Measurements from ENCODE around the gene LBP.

Gene LBP

DNA sequence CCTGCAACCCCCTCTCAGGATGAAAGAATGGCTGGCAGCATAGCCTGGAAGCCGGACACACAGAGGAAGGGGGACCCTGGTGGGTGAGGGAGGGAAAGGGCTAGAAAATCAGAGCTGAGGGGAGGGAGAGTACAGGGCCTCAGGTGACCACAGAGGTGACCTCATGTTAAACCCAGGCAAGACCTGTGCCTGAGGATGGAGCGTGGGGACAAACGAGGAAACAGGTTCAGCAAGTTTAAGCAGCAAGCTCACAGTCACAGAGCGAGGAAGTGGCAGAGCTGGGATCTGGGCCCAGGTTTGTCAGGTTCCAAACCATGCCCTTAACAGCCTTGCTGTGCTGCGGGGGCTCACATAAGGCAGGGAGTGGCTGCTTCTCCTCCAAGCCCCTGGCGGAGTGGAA lies 46.3 kb upstream of the LBP start:
- no peak overlapping the region for H3K4me3 ChIP-seq (ENCODE audit: low read depth, low read length, poor library complexity, severe bottlenecking)
- no peaks in the 10 kb centered on the region for H4K20me1 ChIP-seq (ENCODE audit: insufficient read depth, low read length)
- no peaks in the 10 kb centered on the region for H3K36me3 ChIP-seq (ENCODE audit: insufficient read depth, low read length)
- H2AFZ ChIP-seq (ENCODE audit: low read length), result no peak overlapping the region
- no peak overlapping the region for H3K27ac ChIP-seq (ENCODE audit: low read depth, low read length, poor library complexity, severe bottlenecking)
- no peak overlapping the region for H3K9ac ChIP-seq (ENCODE audit: low read length)
- TF ChIP-seq, protein P1, sequence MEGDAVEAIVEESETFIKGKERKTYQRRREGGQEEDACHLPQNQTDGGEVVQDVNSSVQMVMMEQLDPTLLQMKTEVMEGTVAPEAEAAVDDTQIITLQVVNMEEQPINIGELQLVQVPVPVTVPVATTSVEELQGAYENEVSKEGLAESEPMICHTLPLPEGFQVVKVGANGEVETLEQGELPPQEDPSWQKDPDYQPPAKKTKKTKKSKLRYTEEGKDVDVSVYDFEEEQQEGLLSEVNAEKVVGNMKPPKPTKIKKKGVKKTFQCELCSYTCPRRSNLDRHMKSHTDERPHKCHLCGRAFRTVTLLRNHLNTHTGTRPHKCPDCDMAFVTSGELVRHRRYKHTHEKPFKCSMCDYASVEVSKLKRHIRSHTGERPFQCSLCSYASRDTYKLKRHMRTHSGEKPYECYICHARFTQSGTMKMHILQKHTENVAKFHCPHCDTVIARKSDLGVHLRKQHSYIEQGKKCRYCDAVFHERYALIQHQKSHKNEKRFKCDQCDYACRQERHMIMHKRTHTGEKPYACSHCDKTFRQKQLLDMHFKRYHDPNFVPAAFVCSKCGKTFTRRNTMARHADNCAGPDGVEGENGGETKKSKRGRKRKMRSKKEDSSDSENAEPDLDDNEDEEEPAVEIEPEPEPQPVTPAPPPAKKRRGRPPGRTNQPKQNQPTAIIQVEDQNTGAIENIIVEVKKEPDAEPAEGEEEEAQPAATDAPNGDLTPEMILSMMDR (IDR thresholded peaks at IDR 0.05; ENCODE audit: low read length), result no peak
- TF ChIP-seq EZH2 (IDR thresholded peaks at IDR 0.05; ENCODE audit: borderline replicate concordance, low read length), result no peak
- H3K27me3 ChIP-seq (ENCODE audit: insufficient read depth, low read length), result no peaks in the 10 kb centered on the region
- H3K4me1 ChIP-seq (ENCODE audit: insufficient read depth, low read length, severe bottlenecking), result no peaks in the 10 kb centered on the region
- H3K79me2 ChIP-seq (ENCODE audit: insufficient read depth, low read length), result no peaks in the 10 kb centered on the region
- H3K9me3 ChIP-seq (ENCODE audit: low read length), result no peaks in the 10 kb centered on the region
- H3K9me2 ChIP-seq (ENCODE audit: low read depth, low read length), result no peaks in the 10 kb centered on the region
- H3F3A ChIP-seq (ENCODE audit: insufficient read depth, low read length), result no peaks in the 10 kb centered on the region
- no peak overlapping the region for H3K4me2 ChIP-seq (ENCODE audit: low read length)

DNA sequence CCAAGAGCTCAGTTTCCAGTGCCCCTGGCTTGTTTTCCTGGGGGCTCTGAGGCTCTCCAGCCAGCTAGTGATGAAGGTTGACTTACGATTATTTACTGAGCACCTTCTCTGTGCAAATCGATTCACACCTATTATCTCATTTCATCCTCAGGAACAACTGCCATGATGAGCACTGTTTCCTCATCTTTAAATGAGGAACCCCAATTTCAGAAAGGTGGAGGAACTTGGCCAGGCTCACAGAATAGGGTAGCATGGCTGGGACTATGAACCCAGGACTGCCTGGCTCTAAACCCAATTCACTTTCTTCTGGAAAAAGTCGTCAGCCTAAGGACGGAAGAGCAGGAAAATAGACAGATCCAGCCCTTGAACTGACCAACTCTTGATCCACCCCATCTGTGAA lies 45.8 kb upstream of the LBP start:
- H3K36me3 ChIP-seq (ENCODE audit: insufficient read depth, low read length), result no peaks in the 10 kb centered on the region
- TF ChIP-seq, protein P1 (IDR thresholded peaks at IDR 0.05; ENCODE audit: low read length), result no peak
- no peak for TF ChIP-seq EZH2 (IDR thresholded peaks at IDR 0.05; ENCODE audit: borderline replicate concordance, low read length)
- no peaks in the 10 kb centered on the region for H3K4me1 ChIP-seq (ENCODE audit: insufficient read depth, low read length, severe bottlenecking)
- H3K4me2 ChIP-seq (ENCODE audit: low read length), result no peak overlapping the region
- no peaks in the 10 kb centered on the region for H3K9me2 ChIP-seq (ENCODE audit: low read depth, low read length)
- H3K4me3 ChIP-seq (ENCODE audit: low read depth, low read length, poor library complexity, severe bottlenecking), result no peak overlapping the region
- no peak overlapping the region for H3K27ac ChIP-seq (ENCODE audit: low read depth, low read length, poor library complexity, severe bottlenecking)
- no peaks in the 10 kb centered on the region for H3K27me3 ChIP-seq (ENCODE audit: insufficient read depth, low read length)
- no peak overlapping the region for H2AFZ ChIP-seq (ENCODE audit: low read length)
- H4K20me1 ChIP-seq (ENCODE audit: insufficient read depth, low read length), result no peaks in the 10 kb centered on the region
- H3K79me2 ChIP-seq (ENCODE audit: insufficient read depth, low read length), result no peaks in the 10 kb centered on the region
- H3K9me3 ChIP-seq (ENCODE audit: low read length), result no peaks in the 10 kb centered on the region
- H3F3A ChIP-seq (ENCODE audit: insufficient read depth, low read length), result no peaks in the 10 kb centered on the region
- no peak overlapping the region for H3K9ac ChIP-seq (ENCODE audit: low read length)

DNA sequence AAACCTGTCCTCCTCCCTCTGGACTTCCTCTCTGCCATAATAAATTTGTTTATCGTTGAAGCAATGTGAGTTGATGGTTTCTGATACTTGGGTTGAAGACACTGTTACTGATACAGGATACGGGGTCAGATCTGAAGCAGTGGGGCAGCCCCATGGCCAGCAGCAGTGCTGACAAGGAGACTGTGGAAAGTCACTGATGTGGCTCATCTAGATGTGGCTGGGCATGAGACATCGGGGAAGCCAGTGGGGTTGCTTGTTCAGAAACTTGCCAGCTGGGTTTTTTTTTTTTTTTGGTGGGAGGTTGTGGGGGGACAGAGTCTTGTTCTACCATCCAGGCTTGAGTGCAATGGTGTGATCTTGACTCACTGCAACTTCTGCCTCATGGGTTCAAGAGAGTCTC lies 45.0 kb upstream of the LBP start:
- no peak overlapping the region for H3K9ac ChIP-seq (ENCODE audit: low read length)
- no peak overlapping the region for H3K4me3 ChIP-seq (ENCODE audit: low read depth, low read length, poor library complexity, severe bottlenecking)
- TF ChIP-seq, protein P1 (IDR thresholded peaks at IDR 0.05; ENCODE audit: low read length), result no peak
- no peak for TF ChIP-seq EZH2 (IDR thresholded peaks at IDR 0.05; ENCODE audit: borderline replicate concordance, low read length)
- H3K36me3 ChIP-seq (ENCODE audit: insufficient read depth, low read length), result no peaks in the 10 kb centered on the region
- H3K27ac ChIP-seq (ENCODE audit: low read depth, low read length, poor library complexity, severe bottlenecking), result no peak overlapping the region
- H3K27me3 ChIP-seq (ENCODE audit: insufficient read depth, low read length), result no peaks in the 10 kb centered on the region
- H3K79me2 ChIP-seq (ENCODE audit: insufficient read depth, low read length), result no peaks in the 10 kb centered on the region
- no peaks in the 10 kb centered on the region for H3K9me2 ChIP-seq (ENCODE audit: low read depth, low read length)
- no peak overlapping the region for H2AFZ ChIP-seq (ENCODE audit: low read length)
- H3F3A ChIP-seq (ENCODE audit: insufficient read depth, low read length), result no peaks in the 10 kb centered on the region
- H3K4me1 ChIP-seq (ENCODE audit: insufficient read depth, low read length, severe bottlenecking), result no peaks in the 10 kb centered on the region
- H3K4me2 ChIP-seq (ENCODE audit: low read length), result no peak overlapping the region
- H4K20me1 ChIP-seq (ENCODE audit: insufficient read depth, low read length), result no peaks in the 10 kb centered on the region
- H3K9me3 ChIP-seq (ENCODE audit: low read length), result no peaks in the 10 kb centered on the region

All from OCI-LY1 (cell line).